Measurements from ENCODE around the gene GADL1. TPM values are rescaled to one million over a fixed set of nuclear protein-coding genes. Genes with fewer than 3 reads are reported as not detected.

The GADL1 gene
- total RNA-seq, 1 experiment from 2014 or later, result not detected

GRCh38 chr3:30908456-30909037 is 14.1 kb upstream of the GADL1 start:
- Histone ChIP-seq H3K36me3 (replicated peaks; ENCODE audit: control insufficient read depth, insufficient read depth, low read length) (no peaks in the 10 kb centered on the region), H3K4me3 (ENCODE audit: insufficient read depth, low read depth, low read length) (no peak overlapping the region), H3K27me3 (ENCODE audit: control insufficient read depth, insufficient read depth, low read length) (no peaks in the 10 kb centered on the region)
- no peak for DNase-seq

- Histone ChIP-seq H3K27me3 (ENCODE audit: control insufficient read depth, insufficient read depth, low read length) (no peaks in the 10 kb centered on the region), H3K36me3 (replicated peaks; ENCODE audit: control insufficient read depth, insufficient read depth, low read length) (no peaks in the 10 kb centered on the region), H3K4me3 (ENCODE audit: insufficient read depth, low read depth, low read length) (no peak overlapping the region)
- DNase-seq, result no peak
Measured at GRCh38 chr3:30904996-30905395, 10.5 kb upstream of the GADL1 start.

- no peak for DNase-seq
- H3K27me3 ChIP-seq (ENCODE audit: control insufficient read depth, insufficient read depth, low read length), result peaks cover 18% of the 10 kb centered on the region
- no peaks in the 10 kb centered on the region for H3K36me3 ChIP-seq (replicated peaks; ENCODE audit: control insufficient read depth, insufficient read depth, low read length)
- no peak overlapping the region for H3K4me3 ChIP-seq (ENCODE audit: insufficient read depth, low read depth, low read length)
Measured at GRCh38 chr3:30895329-30895728, 868 bp upstream of the GADL1 start.

- no peak for DNase-seq
- Histone ChIP-seq H3K4me3 (ENCODE audit: insufficient read depth, low read depth, low read length) (peak overlapping the region; percentile 33; the same call in 1 of the 2 replicates), H3K27me3 (ENCODE audit: control insufficient read depth, insufficient read depth, low read length) (peaks cover 18% of the 10 kb centered on the region), H3K36me3 (replicated peaks; ENCODE audit: control insufficient read depth, insufficient read depth, low read length) (no peaks in the 10 kb centered on the region)
Measured at GRCh38 chr3:30893678-30894325, 659 bp downstream of the GADL1 start.

- DNase-seq, result no peak
Measured at GRCh38 chr3:30890907-30891306, 3.6 kb downstream of the GADL1 start.

GRCh38 chr3:30886888-30887287 is 7.6 kb downstream of the GADL1 start:
- no peak for DNase-seq
- no peaks in the 10 kb centered on the region for H3K36me3 ChIP-seq (replicated peaks; ENCODE audit: control insufficient read depth, insufficient read depth, low read length)

More at GRCh38 chr3:30890907-30891306, 3.6 kb downstream of the GADL1 start:
- no peak overlapping the region for H3K4me3 ChIP-seq (ENCODE audit: insufficient read depth, low read depth, low read length)
- H3K27me3 ChIP-seq (ENCODE audit: control insufficient read depth, insufficient read depth, low read length), result peaks cover 18% of the 10 kb centered on the region
- no peaks in the 10 kb centered on the region for H3K36me3 ChIP-seq (replicated peaks; ENCODE audit: control insufficient read depth, insufficient read depth, low read length)

GRCh38 chr3:30878862-30879261 is 15.6 kb downstream of the GADL1 start:
- DNase-seq, result no peak
- H3K4me3 ChIP-seq (ENCODE audit: insufficient read depth, low read depth, low read length), result no peak overlapping the region
- H3K36me3 ChIP-seq (replicated peaks; ENCODE audit: control insufficient read depth, insufficient read depth, low read length), result no peaks in the 10 kb centered on the region
- H3K27me3 ChIP-seq (ENCODE audit: control insufficient read depth, insufficient read depth, low read length), result no peaks in the 10 kb centered on the region

More at GRCh38 chr3:30886888-30887287, 7.6 kb downstream of the GADL1 start:
- Histone ChIP-seq H3K27me3 (ENCODE audit: control insufficient read depth, insufficient read depth, low read length) (no peaks in the 10 kb centered on the region), H3K4me3 (ENCODE audit: insufficient read depth, low read depth, low read length) (no peak overlapping the region)

GRCh38 chr3:30875505-30875904 is 19.0 kb downstream of the GADL1 start:
- no peaks in the 10 kb centered on the region for H3K27me3 ChIP-seq (ENCODE audit: control insufficient read depth, insufficient read depth, low read length)
- no peak overlapping the region for H3K4me3 ChIP-seq (ENCODE audit: insufficient read depth, low read depth, low read length)
- no peaks in the 10 kb centered on the region for H3K36me3 ChIP-seq (replicated peaks; ENCODE audit: control insufficient read depth, insufficient read depth, low read length)
- DNase-seq, result no peak

- no peaks in the 10 kb centered on the region for H3K27me3 ChIP-seq (ENCODE audit: control insufficient read depth, insufficient read depth, low read length)
- H3K4me3 ChIP-seq (ENCODE audit: insufficient read depth, low read depth, low read length), result no peak overlapping the region
- H3K36me3 ChIP-seq (replicated peaks; ENCODE audit: control insufficient read depth, insufficient read depth, low read length), result no peaks in the 10 kb centered on the region
- no peak for DNase-seq
Measured at GRCh38 chr3:30873671-30874070, 20.8 kb downstream of the GADL1 start.

- Histone ChIP-seq H3K36me3 (replicated peaks; ENCODE audit: control insufficient read depth, insufficient read depth, low read length) (no peaks in the 10 kb centered on the region), H3K27me3 (ENCODE audit: control insufficient read depth, insufficient read depth, low read length) (no peaks in the 10 kb centered on the region), H3K4me3 (ENCODE audit: insufficient read depth, low read depth, low read length) (no peak overlapping the region)
- no peak for DNase-seq
Measured at GRCh38 chr3:30872879-30873278, 21.6 kb downstream of the GADL1 start.

- DNase-seq, result no peak
- H3K36me3 ChIP-seq (replicated peaks; ENCODE audit: control insufficient read depth, insufficient read depth, low read length), result no peaks in the 10 kb centered on the region
- H3K27me3 ChIP-seq (ENCODE audit: control insufficient read depth, insufficient read depth, low read length), result no peaks in the 10 kb centered on the region
- no peak overlapping the region for H3K4me3 ChIP-seq (ENCODE audit: insufficient read depth, low read depth, low read length)
Measured at GRCh38 chr3:30871720-30872119, 22.7 kb downstream of the GADL1 start.

- no peak for DNase-seq
- H3K27me3 ChIP-seq (ENCODE audit: control insufficient read depth, insufficient read depth, low read length), result no peaks in the 10 kb centered on the region
- H3K36me3 ChIP-seq (replicated peaks; ENCODE audit: control insufficient read depth, insufficient read depth, low read length), result no peaks in the 10 kb centered on the region
- H3K4me3 ChIP-seq (ENCODE audit: insufficient read depth, low read depth, low read length), result no peak overlapping the region
Measured at GRCh38 chr3:30864836-30865235, 29.6 kb downstream of the GADL1 start.

- DNase-seq, result no peak
- Histone ChIP-seq H3K4me3 (ENCODE audit: insufficient read depth, low read depth, low read length) (no peak overlapping the region), H3K27me3 (ENCODE audit: control insufficient read depth, insufficient read depth, low read length) (no peaks in the 10 kb centered on the region), H3K36me3 (replicated peaks; ENCODE audit: control insufficient read depth, insufficient read depth, low read length) (no peaks in the 10 kb centered on the region)
Measured at GRCh38 chr3:30864132-30864531, 30.3 kb downstream of the GADL1 start.

- Histone ChIP-seq H3K27me3 (ENCODE audit: control insufficient read depth, insufficient read depth, low read length) (no peaks in the 10 kb centered on the region), H3K4me3 (ENCODE audit: insufficient read depth, low read depth, low read length) (no peak overlapping the region), H3K36me3 (replicated peaks; ENCODE audit: control insufficient read depth, insufficient read depth, low read length) (no peaks in the 10 kb centered on the region)
- no peak for DNase-seq
Measured at GRCh38 chr3:30862004-30862403, 32.5 kb downstream of the GADL1 start.

GRCh38 chr3:30858894-30859389 is 35.5 kb downstream of the GADL1 start:
- Histone ChIP-seq H3K4me3 (ENCODE audit: insufficient read depth, low read depth, low read length) (no peak overlapping the region), H3K36me3 (replicated peaks; ENCODE audit: control insufficient read depth, insufficient read depth, low read length) (no peaks in the 10 kb centered on the region), H3K27me3 (ENCODE audit: control insufficient read depth, insufficient read depth, low read length) (no peaks in the 10 kb centered on the region)
- DNase-seq, result no peak
